ENCODE data around the gene SPATA32. TPM values are rescaled to one million over a fixed set of nuclear protein-coding genes. Genes with fewer than 3 reads are reported as not detected.

SPATA32 gene
- total and polyA plus RNA-seq, 7 donors: 0.11 TPM; not detected in 6

GRCh38 chr17:45227101-45227925 is 34.6 kb downstream of the SPATA32 start:
- ATAC-seq (no peak), DNase-seq (peak in 1 of 2 donors; percentile 69)
- Histone ChIP-seq H3K4me1 (peaks cover 15% of the 10 kb centered on the region), H3K36me3 (ENCODE audit: insufficient read depth in 1 of 2, low read depth in 1 of 2) (no peaks in the 10 kb centered on the region), H3K4me3 (peak overlapping the region; percentile 41), H3K27me3 (ENCODE audit: insufficient read depth in 3 of 3, low read length in 2 of 3) (peaks cover 0 to 3% (median 2%) of the 10 kb centered on the region in 3 donors), H3K27ac (peak overlapping the region; percentile 62), H3K9me3 (no peaks in the 10 kb centered on the region)
- WGBS, 3 donors: 64 to 72% (median 70%) methylated on average over 8 of the region's 8 CpGs
- TF ChIP-seq, protein P1, sequence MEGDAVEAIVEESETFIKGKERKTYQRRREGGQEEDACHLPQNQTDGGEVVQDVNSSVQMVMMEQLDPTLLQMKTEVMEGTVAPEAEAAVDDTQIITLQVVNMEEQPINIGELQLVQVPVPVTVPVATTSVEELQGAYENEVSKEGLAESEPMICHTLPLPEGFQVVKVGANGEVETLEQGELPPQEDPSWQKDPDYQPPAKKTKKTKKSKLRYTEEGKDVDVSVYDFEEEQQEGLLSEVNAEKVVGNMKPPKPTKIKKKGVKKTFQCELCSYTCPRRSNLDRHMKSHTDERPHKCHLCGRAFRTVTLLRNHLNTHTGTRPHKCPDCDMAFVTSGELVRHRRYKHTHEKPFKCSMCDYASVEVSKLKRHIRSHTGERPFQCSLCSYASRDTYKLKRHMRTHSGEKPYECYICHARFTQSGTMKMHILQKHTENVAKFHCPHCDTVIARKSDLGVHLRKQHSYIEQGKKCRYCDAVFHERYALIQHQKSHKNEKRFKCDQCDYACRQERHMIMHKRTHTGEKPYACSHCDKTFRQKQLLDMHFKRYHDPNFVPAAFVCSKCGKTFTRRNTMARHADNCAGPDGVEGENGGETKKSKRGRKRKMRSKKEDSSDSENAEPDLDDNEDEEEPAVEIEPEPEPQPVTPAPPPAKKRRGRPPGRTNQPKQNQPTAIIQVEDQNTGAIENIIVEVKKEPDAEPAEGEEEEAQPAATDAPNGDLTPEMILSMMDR (IDR thresholded peaks at IDR 0.05): no peak
- intact Hi-C loops (cut with DNase I): no loop called here

GRCh38 chr17:45226576-45226975 is 35.3 kb downstream of the SPATA32 start:
- Histone ChIP-seq H3K36me3 (ENCODE audit: insufficient read depth in 1 of 2, low read depth in 1 of 2) (no peaks in the 10 kb centered on the region), H3K9me3 (no peaks in the 10 kb centered on the region), H3K4me1 (peaks cover 15% of the 10 kb centered on the region), H3K27me3 (ENCODE audit: insufficient read depth in 3 of 3, low read length in 2 of 3) (peaks cover 0 to 6% (median 5%) of the 10 kb centered on the region in 3 donors), H3K4me3 (peak overlapping the region; percentile 41), H3K27ac (peak overlapping the region; percentile 62)
- peak in 1 of 2 donors; percentile 1 for DNase-seq
- ATAC-seq: no peak
- 85 to 94% (median 88%) methylated on average over 3 of the region's 3 CpGs for WGBS, 3 donors
- intact Hi-C loops (cut with DNase I): no loop called here
- TF ChIP-seq, protein P1 (IDR thresholded peaks at IDR 0.05): no peak

DNA sequence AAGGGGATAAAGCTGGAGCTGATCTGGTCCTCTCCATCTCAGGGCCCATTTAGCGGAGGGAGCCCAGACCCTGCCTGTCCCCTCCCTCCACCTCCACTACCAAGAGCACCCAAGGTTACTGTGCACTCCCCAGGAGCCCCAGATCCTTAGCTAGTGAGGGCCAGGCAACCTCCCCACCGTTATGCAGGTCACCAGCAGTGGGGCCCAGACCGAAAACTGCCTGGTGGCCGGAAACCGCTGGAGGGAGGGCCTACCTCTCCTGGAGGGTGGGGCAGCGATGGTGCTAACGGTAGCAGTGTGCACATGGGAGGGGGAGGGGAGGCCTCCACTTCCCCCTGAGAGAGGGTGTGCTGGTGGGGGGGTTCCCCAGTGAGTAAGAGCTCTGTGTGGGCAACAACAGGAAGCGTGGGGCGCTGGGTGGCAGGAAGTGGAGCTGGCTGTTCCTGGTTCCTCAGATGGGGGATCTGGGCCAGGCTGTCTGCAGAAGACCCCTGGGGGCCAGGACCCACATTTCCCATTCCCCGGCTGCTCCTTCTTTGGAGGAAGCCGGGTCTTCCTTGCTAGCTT is 35.8 kb downstream of the SPATA32 start:
- H3K9me3 ChIP-seq: no peaks in the 10 kb centered on the region
- no peaks in the 10 kb centered on the region for H3K36me3 ChIP-seq (ENCODE audit: insufficient read depth in 1 of 2, low read depth in 1 of 2)
- H3K4me3 ChIP-seq: no peak overlapping the region
- no peak overlapping the region for H3K27ac ChIP-seq
- peaks cover 18% of the 10 kb centered on the region for H3K4me1 ChIP-seq
- H3K27me3 ChIP-seq (ENCODE audit: insufficient read depth in 3 of 3, low read length in 2 of 3): peaks cover 0 to 11% (median 6%) of the 10 kb centered on the region in 3 donors
- intact Hi-C loops (cut with DNase I): loop anchor here in 1 of 2 donors (2.0 kb wide), 1 partner anchor 17 kb away; no protein-coding TSS in a partner anchor
- DNase-seq (peak; percentile 70 to 76), ATAC-seq (no peak)
- 77 to 87% (median 79%) methylated on average over 11 of the region's 11 CpGs for WGBS, 3 donors
- TF ChIP-seq, protein P1 (IDR thresholded peaks at IDR 0.05): no peak

DNA sequence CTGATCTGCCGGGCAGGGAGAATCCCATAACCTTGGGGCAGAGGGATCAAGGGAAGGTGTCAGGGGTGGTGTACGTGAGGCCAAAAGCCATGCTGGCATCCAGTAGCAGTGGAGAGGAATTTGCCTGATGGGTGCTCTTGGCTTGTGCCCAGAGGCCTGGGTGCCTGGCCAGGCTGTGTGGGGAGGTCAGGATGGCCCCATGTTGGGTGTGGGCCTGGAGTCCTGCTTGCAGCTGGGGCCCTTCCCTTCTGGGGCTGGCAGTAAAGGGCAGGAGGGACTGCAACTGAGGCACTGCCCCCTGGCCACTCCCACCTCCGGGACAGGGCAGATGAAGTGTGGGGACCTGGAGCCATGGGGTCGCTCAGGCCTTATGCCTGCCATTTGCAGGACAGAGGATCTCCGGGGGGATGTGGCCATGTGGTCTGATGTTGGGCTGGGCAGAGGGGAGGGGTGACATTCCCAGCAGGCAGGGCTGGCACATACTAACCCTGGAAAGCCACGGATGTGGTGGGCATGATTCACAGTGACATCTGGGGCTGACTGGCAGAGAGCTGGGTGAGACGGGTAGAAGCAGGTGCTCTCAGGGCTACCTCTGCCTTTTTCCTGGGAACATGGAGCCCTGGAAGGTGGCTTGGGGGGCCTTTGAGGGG is 36.7 kb downstream of the SPATA32 start:
- peaks cover 0 to 13% (median 8%) of the 10 kb centered on the region in 3 donors for H3K27me3 ChIP-seq (ENCODE audit: insufficient read depth in 3 of 3, low read length in 2 of 3)
- H3K27ac ChIP-seq: peak overlapping the region; percentile 9
- WGBS, 3 donors: 53 to 59% (median 55%) methylated on average over 7 of the region's 7 CpGs
- intact Hi-C loops (cut with DNase I): loop anchor here in 1 of 2 donors (2.0 kb wide), 1 partner anchor 18 kb away; no protein-coding TSS in a partner anchor
- DNase-seq (peak in 1 of 2 donors; percentile 48), ATAC-seq (peak in 3 of 4 donors; percentile 52 to 59 (median 53))
- TF ChIP-seq, protein P1 (IDR thresholded peaks at IDR 0.05): no peak
- no peaks in the 10 kb centered on the region for H3K36me3 ChIP-seq (ENCODE audit: insufficient read depth in 1 of 2, low read depth in 1 of 2)
- peak overlapping the region; percentile 4 for H3K4me3 ChIP-seq
- H3K4me1 ChIP-seq: peaks cover 18% of the 10 kb centered on the region
- no peaks in the 10 kb centered on the region for H3K9me3 ChIP-seq

Data from psoas muscle (tissue), 8 donors.